Measurements from ENCODE around the gene NTF3.

Gene NTF3

DNA sequence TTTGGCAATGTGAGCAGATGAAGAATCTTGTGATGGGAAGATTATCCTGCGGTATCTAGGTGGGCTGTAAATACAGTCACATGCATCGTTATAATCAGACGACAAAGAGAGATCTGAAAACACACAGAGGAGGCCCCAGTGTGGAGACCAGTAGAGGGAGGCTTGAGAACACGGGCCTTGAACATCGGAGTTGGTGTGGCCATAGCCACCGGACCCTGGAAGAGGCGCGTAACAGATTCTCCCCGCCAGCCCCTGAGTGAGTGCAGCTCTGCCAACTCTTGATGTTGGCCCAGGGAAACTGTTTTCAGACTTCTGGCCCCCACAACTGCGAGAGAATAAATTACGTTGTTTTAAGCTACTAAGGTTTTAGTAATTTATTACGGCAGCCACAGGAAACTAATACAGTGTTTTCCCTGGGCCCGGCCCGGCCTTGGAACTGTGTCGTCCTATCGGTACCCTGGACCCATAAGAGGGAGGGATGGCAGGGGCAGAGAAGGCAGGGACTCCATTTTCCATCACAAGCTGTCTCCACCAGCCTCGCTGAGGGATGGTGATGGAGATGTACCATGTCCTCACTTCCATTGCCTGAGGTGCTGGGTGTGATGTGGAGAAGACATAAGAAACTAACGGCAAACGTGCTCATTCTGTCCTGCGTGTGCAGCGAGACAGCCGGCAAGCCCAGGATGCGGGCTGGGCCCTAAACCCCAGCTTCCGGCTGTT, 91.6 kb downstream of the NTF3 start:
- H3K4me3 ChIP-seq (ENCODE audit: low read length, poor library complexity, severe bottlenecking) = no peak overlapping the region
- H3K4me2 ChIP-seq (ENCODE audit: low read depth, low read length, poor library complexity, severe bottlenecking) = no peak overlapping the region
- no peak for TF ChIP-seq EZH2phosphoT487 (IDR thresholded peaks at IDR 0.05; ENCODE audit: borderline replicate concordance)
- TF ChIP-seq CTCF (conservative IDR thresholded peaks at IDR 0.05; ENCODE audit: low read length) = no peak
- no peaks in the 10 kb centered on the region for H3K4me1 ChIP-seq (ENCODE audit: insufficient read depth, low read length, poor library complexity, severe bottlenecking)
- H3F3A ChIP-seq (ENCODE audit: low read depth) = no peaks in the 10 kb centered on the region
- H3K9me3 ChIP-seq (ENCODE audit: insufficient read depth, low read depth, low read length) = no peaks in the 10 kb centered on the region
- H4K20me1 ChIP-seq (ENCODE audit: insufficient read depth, low read length, poor library complexity, severe bottlenecking) = no peaks in the 10 kb centered on the region
- no peak overlapping the region for H2AFZ ChIP-seq (ENCODE audit: low read length)
- H3K9me2 ChIP-seq (replicated peaks; ENCODE audit: low read depth, low read length) = no peaks in the 10 kb centered on the region
- peaks cover under 1% of the 10 kb centered on the region for H3K27me3 ChIP-seq (ENCODE audit: insufficient read depth, low read length, poor library complexity, severe bottlenecking)
- H3K36me3 ChIP-seq (ENCODE audit: insufficient read depth, low read length) = no peaks in the 10 kb centered on the region
- H3K79me2 ChIP-seq (ENCODE audit: insufficient read depth, low read length) = no peaks in the 10 kb centered on the region
- no peak overlapping the region for H3K9ac ChIP-seq (ENCODE audit: low read depth, low read length, poor library complexity, severe bottlenecking)

- Histone ChIP-seq H3K36me3 (ENCODE audit: insufficient read depth, low read length) (no peaks in the 10 kb centered on the region), H3K79me2 (ENCODE audit: insufficient read depth, low read length) (no peaks in the 10 kb centered on the region), H3K9ac (ENCODE audit: low read depth, low read length, poor library complexity, severe bottlenecking) (no peak overlapping the region), H3K27me3 (ENCODE audit: insufficient read depth, low read length, poor library complexity, severe bottlenecking) (peaks cover 4% of the 10 kb centered on the region), H3F3A (ENCODE audit: low read depth) (no peaks in the 10 kb centered on the region), H4K20me1 (ENCODE audit: insufficient read depth, low read length, poor library complexity, severe bottlenecking) (no peaks in the 10 kb centered on the region), H3K9me3 (ENCODE audit: insufficient read depth, low read depth, low read length) (no peaks in the 10 kb centered on the region), H3K9me2 (replicated peaks; ENCODE audit: low read depth, low read length) (no peaks in the 10 kb centered on the region), H3K4me1 (ENCODE audit: insufficient read depth, low read length, poor library complexity, severe bottlenecking) (no peaks in the 10 kb centered on the region), H3K4me3 (ENCODE audit: low read length, poor library complexity, severe bottlenecking) (no peak overlapping the region), H2AFZ (ENCODE audit: low read length) (no peak overlapping the region), H3K4me2 (ENCODE audit: low read depth, low read length, poor library complexity, severe bottlenecking) (no peak overlapping the region)
- TF ChIP-seq CTCF (conservative IDR thresholded peaks at IDR 0.05; ENCODE audit: low read length) = no peak
- TF ChIP-seq EZH2phosphoT487 (IDR thresholded peaks at IDR 0.05; ENCODE audit: borderline replicate concordance) = no peak
Observed at GRCh38 chr12:5524116-5524768, 92.3 kb downstream of the NTF3 start.

GRCh38 chr12:5524769-5525436, 93.0 kb downstream of the NTF3 start:
- no peaks in the 10 kb centered on the region for H3K79me2 ChIP-seq (ENCODE audit: insufficient read depth, low read length)
- no peaks in the 10 kb centered on the region for H3K36me3 ChIP-seq (ENCODE audit: insufficient read depth, low read length)
- H3K9me2 ChIP-seq (replicated peaks; ENCODE audit: low read depth, low read length) = no peaks in the 10 kb centered on the region
- H3K9ac ChIP-seq (ENCODE audit: low read depth, low read length, poor library complexity, severe bottlenecking) = no peak overlapping the region
- H4K20me1 ChIP-seq (ENCODE audit: insufficient read depth, low read length, poor library complexity, severe bottlenecking) = no peaks in the 10 kb centered on the region
- peaks cover 4% of the 10 kb centered on the region for H3K27me3 ChIP-seq (ENCODE audit: insufficient read depth, low read length, poor library complexity, severe bottlenecking)
- H2AFZ ChIP-seq (ENCODE audit: low read length) = no peak overlapping the region
- H3K9me3 ChIP-seq (ENCODE audit: insufficient read depth, low read depth, low read length) = no peaks in the 10 kb centered on the region
- H3K4me2 ChIP-seq (ENCODE audit: low read depth, low read length, poor library complexity, severe bottlenecking) = no peak overlapping the region
- no peak overlapping the region for H3K4me3 ChIP-seq (ENCODE audit: low read length, poor library complexity, severe bottlenecking)
- no peaks in the 10 kb centered on the region for H3F3A ChIP-seq (ENCODE audit: low read depth)
- TF ChIP-seq CTCF (conservative IDR thresholded peaks at IDR 0.05; ENCODE audit: low read length) = no peak
- H3K4me1 ChIP-seq (ENCODE audit: insufficient read depth, low read length, poor library complexity, severe bottlenecking) = no peaks in the 10 kb centered on the region

Data from Loucy (cell line).